GM08714 (cell line): ENCODE results near the gene TRIM67.

ENCODE experiments used
- H3K4me3 ChIP-seq: fragments of 200-500 bp; sonication (Bioruptor generic); 2 replicates; pipeline ENCODE4 v1.5.1; 2014; ENCODE audit warnings: mild to moderate bottlenecking, low read length, inconsistent platforms
- ZNF274 ChIP-seq: IDR thresholded peaks from 2 replicates; pipeline ENCODE4 v1.6.1; 2012; ENCODE audit warnings: mild to moderate bottlenecking, low read depth, low read length

TRIM67 gene

DNA sequence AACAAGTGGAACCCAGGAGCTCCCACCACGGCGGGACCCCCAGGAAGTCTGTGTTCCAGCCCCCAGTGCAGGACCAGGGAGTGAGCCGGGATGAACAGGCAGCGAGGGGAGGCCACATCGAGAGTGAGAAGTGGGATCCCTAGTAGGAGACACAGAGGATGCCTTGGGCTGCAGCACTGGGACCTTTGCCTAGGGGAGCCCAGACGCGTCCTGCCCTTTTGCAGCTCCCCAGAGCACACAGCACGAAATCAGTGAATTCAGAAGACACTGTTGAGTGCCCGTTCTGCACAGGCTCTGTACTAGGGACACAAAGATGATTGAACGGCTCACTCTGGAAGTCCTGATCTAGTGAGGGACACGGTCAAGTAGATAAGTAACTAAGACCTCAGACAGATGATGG lies 23.5 kb downstream of the TRIM67 start:
- no peak overlapping the region for H3K4me3 ChIP-seq
- no peak for TF ChIP-seq ZNF274

DNA sequence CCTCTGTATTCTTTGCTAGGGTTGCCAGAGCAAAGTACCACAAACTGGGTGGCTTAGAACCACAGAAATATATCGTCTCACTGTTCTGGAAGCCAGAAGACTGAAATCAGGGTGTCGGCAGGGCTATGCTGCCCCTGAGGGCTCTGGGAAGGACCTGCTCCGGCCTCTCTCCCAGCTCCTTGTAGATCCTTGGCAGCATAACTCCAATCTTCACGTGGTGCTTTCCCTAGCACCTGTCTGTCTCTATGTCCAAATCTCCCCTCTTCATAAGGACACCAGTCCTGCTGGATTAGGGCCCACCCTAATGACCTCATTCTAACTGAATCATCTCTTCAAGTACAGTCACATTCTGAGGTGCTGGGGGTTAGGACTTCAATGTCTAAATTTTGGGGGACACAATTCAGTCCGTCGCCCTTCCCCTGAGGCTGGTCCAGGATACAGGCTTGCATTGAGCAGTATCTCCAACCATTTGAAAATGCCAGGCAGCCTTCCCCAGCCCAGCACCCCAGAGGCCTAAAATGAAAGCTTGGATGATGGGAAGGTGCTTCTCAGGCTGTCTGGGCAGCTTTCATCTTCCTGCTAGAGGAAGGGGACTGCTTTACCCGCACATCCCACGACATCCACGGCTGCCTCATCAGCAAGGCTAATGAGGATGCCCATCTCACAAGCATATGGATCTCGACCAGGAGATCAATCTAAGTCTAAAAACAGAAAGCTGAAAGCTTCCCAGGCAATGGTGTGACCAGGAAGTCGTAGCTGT lies 24.7 kb downstream of the TRIM67 start:
- H3K4me3 ChIP-seq = no peak overlapping the region

DNA sequence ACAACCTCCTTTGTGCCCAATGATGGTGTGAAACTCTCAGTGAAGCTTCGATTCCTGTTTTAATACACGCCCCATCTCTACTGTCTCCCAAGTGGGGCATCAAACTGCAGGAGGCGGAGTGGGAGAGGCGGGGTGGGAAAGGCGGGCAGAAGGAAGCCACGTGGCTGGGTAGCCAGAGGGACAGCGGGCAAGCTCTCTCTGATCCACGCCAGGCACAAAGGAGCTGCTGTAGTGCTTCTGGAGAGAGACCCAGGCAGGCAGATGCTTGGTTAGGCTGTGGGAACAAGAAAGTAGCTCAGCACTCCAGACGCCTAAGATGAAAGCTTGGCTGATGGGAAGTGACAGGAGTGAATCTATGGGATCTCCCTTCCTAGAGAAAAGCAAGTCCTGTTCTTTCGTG lies 25.7 kb downstream of the TRIM67 start:
- H3K4me3 ChIP-seq = no peak overlapping the region
- TF ChIP-seq ZNF274 = no peak

More for the DNA sequence above, 24.7 kb downstream of the TRIM67 start:
- no peak for TF ChIP-seq ZNF274

DNA sequence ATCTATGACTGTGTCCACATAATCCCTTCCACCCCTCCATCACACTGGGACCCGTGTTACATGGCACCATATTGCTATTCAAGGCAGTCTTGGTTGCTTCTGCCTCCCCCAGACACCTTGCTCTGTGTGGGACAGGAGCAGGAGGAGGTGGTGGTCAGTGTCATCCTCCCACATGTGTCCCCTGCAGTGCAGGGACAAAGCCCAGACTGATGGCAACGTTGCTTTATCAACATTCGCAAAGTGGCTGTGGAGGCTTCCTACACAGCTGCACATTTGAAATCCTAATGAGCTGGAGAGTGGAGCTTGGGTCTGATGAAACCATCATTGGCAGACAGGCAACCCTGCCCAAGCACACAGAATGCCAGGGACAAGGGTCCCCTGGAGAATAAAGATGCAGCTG lies 26.2 kb downstream of the TRIM67 start:
- no peak for TF ChIP-seq ZNF274
- no peak overlapping the region for H3K4me3 ChIP-seq

DNA sequence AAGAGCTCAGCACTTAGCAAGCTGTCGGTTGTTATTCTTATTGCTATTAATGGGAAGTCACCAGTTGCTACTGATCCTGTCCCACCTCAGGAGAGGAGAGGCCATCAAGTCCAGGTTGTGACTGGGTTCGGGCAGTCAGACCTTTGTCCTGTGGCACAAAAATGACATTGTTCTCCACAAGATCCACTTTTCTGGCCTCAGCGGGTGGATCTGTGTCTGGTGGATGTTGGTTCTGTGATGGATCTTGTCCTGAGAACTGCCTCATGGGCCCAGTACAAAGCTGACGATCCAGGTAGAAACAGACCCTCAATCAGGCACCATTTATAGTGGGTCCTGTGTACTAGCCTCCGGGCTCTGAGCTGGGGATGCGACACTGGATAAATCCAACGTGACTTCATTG lies 26.9 kb downstream of the TRIM67 start:
- TF ChIP-seq ZNF274 = no peak
- no peak overlapping the region for H3K4me3 ChIP-seq

DNA sequence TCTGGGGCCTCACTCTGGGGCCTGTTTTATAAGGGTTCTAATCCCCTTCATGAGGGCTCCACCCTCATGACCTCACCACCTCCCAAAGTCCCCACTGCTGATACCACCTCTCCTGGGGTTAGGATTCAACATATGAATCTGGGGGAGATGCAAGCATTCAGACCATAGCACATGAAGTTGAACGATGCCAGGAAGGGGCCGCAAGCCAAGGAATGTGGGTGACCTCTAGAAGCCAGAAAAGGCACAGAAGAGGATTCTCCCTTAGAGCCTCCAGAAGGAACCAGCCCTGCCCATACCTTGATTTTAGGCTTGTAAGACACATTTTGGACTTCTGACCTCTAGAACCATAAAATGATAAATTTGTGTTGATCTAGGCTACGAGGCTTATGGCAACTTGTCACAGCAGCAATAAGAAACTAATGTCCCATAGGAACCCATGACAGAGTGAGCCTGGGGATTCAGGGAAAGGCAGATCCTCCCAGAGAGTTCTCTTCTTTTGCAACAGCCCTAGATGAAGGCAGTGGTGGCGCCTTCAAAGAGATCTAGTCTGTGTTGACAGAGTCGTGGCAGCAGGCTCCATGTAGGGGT lies 27.9 kb downstream of the TRIM67 start:
- no peak for TF ChIP-seq ZNF274
- H3K4me3 ChIP-seq = no peak overlapping the region

DNA sequence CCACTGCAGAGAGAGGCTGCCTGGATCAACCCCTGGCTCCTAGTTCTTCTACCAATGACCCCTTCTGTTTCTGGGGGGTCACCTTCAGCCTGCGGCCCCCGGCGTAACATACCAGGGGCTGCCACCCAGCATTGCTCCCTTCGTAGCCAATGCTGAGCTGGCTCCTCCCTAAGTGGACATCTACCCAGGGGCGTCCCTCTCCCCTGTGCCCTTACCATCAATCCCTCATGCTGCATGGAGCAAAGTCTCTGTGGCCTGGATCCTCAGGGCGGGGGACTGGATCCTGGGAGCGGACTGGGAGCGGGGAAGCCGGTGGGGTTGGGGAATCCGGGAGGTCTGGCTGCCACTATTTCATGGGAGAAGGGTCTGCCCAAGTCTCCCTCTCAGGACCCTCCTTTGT lies 28.6 kb downstream of the TRIM67 start:
- no peak for TF ChIP-seq ZNF274
- no peak overlapping the region for H3K4me3 ChIP-seq

DNA sequence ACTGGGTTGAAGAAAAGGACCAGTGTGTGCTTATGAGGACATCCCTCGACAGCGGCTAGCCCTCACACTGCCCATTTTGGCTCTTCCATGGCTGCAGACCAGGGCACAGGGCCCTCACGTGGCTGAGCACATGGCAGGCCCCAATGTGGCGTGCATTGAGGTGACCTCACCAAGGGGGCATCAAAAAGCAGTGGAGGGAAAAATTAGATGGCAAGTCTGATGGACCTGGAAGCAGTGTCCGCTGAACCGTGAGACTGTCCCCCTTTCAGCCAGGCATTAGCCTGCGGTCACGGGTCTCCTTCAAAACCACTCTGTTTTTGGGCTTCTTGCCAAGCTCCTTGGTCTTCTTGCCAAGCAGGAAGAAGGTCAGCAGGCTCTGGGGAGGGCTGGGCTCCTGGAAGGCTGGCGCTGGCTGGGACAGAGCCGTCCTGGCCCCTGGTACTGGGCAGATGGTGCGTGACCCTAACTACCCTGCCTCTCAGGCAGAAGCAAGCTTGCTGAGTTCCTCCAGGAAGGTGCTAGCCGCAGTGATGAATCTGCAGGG lies 30.8 kb downstream of the TRIM67 start:
- no peak for TF ChIP-seq ZNF274
- no peak overlapping the region for H3K4me3 ChIP-seq

DNA sequence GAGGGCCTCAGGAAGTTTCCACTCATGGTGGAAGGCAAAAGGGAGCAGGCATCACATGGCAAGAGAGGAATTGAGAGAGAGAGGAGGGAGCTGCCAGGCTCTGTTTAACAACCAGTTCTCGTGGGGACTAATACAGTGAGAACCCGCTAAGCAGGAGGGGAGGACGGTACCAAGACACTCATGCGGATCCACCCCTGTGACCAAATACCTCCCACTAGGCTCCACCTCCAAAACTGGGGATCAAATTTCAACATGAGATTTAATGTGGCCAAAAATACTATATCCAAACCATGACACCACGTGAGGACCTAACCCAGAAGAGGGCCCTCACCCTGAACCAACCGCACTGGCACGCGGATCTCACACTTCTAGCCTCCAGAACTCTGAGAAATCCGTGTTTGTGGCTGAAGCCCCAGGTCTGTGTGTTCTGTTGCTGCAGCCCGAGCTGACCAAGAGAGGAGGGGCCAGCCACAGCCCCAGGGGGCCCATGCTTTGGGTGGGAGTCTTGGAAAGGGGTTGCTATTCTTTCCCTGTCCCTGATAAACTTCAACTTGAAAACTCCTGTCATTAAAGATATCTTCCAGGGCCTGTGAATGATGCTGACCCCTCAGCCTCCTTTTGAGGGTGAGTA lies 32.0 kb downstream of the TRIM67 start:
- no peak overlapping the region for H3K4me3 ChIP-seq
- no peak for TF ChIP-seq ZNF274

DNA sequence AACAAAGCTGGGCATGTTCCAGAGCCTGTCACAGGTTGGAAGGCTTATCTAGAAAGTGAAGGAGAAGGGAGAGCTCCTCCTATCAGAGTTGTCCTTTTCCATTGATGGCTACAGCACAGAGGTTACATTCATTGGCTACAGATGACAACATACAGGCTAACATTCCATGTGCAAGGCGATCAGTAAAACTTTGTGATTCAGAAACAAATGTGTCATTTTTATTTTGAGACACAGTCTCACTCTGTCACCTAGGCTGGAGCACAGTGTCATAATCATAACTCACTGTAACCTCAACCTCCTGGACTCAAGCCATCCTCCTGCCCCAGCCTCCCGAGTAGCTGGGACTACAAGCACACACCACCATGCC lies 32.6 kb downstream of the TRIM67 start:
- no peak overlapping the region for H3K4me3 ChIP-seq

DNA sequence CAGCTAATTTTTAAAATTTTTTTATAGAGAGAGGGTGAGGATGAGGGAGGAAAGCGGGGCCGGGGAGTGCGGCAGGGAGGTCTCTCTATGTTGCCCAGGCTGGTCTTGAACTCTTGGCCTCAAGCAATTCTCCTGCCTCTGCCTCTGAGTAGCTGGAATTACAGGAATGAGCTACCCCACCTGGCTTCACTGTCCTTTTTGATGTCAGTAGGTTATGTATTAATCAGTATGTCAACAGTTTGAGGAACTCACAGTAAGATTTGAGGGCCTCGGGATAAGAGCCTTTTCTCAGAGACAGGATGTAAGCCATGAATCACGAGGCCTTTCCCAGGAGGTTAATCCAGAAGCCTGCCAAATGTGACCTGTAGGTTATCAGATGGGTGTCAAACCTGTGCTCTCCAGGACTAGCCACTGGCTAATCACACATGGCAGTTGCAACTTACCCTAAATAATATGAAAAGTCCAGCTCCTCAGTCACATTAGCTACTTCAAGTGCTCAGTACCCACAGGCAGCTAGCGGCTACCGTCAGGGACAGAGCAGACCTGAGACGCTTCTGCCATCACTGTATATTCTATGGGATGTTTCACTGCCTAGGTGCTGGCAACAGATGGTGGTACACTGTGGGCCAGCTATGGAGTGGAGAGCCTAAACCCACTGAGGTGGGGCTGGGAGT lies 33.1 kb downstream of the TRIM67 start:
- H3K4me3 ChIP-seq = no peak overlapping the region
- TF ChIP-seq ZNF274 = no peak

More for the DNA sequence above, 32.6 kb downstream of the TRIM67 start:
- TF ChIP-seq ZNF274 = no peak

DNA sequence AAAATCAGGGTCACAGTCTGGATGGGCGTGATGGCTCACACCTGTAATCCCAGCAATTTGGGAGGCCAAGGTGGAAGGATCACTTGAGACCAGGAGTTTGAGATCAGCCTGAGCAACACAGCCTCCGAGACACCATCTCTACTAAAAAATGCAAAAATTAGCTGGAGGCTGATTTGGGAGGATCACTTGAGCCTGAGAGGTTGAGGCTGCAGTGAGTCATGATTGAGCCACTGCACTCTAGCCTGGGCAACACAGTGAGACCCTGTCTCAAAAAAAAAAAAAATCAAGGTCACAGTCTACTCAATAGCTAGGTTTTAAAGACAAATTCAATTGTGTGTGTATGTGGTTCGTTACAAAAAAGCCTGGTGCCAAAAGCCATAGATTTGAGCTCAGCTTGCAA lies 34.4 kb downstream of the TRIM67 start:
- TF ChIP-seq ZNF274 = no peak
- H3K4me3 ChIP-seq = no peak overlapping the region

DNA sequence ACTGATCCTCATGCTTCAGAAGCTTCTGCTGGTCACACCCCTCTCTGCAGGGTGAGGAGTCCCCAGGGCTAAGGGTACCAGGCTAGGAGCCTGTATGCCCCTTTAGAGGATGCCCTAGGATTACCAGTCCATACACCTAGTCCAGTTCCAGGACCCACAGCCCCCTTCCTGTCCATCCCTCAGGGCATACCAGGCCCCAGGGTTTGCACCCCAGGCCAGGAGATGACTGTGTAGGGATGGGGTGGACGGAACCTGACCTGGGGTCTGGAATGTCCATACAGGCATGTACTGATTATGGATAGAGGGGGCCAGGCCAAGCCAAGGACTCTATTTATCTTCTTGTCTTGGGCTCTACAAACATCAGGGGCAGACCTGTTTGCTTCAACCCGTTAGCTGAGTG lies 34.9 kb downstream of the TRIM67 start:
- H3K4me3 ChIP-seq = no peak overlapping the region
- no peak for TF ChIP-seq ZNF274

DNA sequence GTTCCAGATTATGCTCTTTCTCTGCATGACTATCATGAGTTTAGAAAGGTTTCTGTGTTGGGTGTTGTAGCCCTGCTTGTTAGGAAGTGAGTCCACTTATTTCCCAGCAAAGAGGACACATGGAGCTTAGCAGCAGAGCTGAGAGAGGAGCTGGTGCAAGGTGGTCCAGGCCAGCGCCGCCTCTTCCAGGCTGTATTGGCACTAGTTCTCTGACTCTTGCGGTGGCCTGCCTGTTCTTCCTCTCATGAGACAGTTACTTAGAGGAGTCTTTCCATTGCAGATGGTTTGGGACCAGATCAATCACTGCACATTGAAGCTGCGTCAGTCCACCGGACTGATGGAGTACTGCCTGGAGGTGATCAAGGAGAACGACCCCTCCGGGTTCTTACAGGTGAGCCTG lies 38.0 kb downstream of the TRIM67 start:
- TF ChIP-seq ZNF274 = no peak

More for the DNA sequence above, 38.0 kb downstream of the TRIM67 start:
- no peak overlapping the region for H3K4me3 ChIP-seq
